Epithelial cell of proximal tubule (primary cell): Measurements from ENCODE around the gene SPRN. TPM values are rescaled to one million over a fixed set of nuclear protein-coding genes. Genes with fewer than 3 reads are reported as not detected.
"Not testable (repeated sequence)": the region's sequence is repeated elsewhere in the genome, so short reads cannot be mapped to it uniquely, and the experiment has no call there.

Source experiments
- DNase-seq: peaks from one replicate; pipeline ENCODE4 v3.0.0-alpha.2; 2011; ENCODE audit warnings: low read depth
- H3K4me3 ChIP-seq: 2 replicates; pipeline ENCODE4 v1.5.1; 2011; ENCODE audit warnings: low read depth, mild to moderate bottlenecking, low read length
- total RNA-seq: library from RNA; depleted of rRNA; stranded (reverse); fragments of >200 nt; gene quantifications from 2 replicates; pipeline ENCODE4 v1.2.3, GENCODE V29; 2015
- TF ChIP-seq, protein P1 (sequence below): conservative IDR thresholded peaks from 2 replicates; pipeline ENCODE4 v1.5.1; 2012; ENCODE audit warnings: low read depth, mild to moderate bottlenecking, low read length

SPRN gene, protein sequence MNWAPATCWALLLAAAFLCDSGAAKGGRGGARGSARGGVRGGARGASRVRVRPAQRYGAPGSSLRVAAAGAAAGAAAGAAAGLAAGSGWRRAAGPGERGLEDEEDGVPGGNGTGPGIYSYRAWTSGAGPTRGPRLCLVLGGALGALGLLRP
- total RNA-seq, result 0.12 and 0.51 TPM in 2 replicates

GRCh38 chr10:133424601-133425000, at the start of gene SPRN:
SPRN (minus strand) TSS chr10:133424625; CDS start chr10:133423681, 944 bp downstream.
- not testable (repeated sequence) for DNase-seq, H3K4me3 ChIP-seq

GRCh38 chr10:133474027-133474426, 49.6 kb upstream of the SPRN start:
- no peak for DNase-seq
- TF ChIP-seq, protein P1, sequence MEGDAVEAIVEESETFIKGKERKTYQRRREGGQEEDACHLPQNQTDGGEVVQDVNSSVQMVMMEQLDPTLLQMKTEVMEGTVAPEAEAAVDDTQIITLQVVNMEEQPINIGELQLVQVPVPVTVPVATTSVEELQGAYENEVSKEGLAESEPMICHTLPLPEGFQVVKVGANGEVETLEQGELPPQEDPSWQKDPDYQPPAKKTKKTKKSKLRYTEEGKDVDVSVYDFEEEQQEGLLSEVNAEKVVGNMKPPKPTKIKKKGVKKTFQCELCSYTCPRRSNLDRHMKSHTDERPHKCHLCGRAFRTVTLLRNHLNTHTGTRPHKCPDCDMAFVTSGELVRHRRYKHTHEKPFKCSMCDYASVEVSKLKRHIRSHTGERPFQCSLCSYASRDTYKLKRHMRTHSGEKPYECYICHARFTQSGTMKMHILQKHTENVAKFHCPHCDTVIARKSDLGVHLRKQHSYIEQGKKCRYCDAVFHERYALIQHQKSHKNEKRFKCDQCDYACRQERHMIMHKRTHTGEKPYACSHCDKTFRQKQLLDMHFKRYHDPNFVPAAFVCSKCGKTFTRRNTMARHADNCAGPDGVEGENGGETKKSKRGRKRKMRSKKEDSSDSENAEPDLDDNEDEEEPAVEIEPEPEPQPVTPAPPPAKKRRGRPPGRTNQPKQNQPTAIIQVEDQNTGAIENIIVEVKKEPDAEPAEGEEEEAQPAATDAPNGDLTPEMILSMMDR, result no peak
- no peak overlapping the region for H3K4me3 ChIP-seq

DNA sequence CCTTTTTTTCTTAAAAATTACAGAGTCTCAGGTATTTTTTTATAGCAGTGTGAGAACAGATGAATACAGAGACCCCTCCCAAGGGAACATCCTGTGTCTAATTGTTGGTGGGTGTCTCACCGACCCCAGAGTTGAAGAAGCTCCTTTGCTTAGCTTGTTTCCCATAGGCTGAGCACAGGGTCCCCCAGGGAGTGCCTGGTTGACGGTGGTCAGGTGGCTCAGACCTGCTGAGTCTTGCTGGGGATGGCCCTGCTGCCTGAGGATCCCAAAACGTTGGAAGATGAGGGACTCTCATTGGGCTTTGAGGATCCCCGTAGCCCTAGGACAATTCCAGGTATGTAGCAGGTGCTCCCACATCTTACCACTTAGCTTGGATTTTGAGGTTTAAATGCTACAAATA, 48.8 kb upstream of the SPRN start:
- no peak for DNase-seq
- TF ChIP-seq, protein P1, result no peak
- H3K4me3 ChIP-seq, result no peak overlapping the region

- TF ChIP-seq, protein P1, result no peak
- DNase-seq, result no peak
- H3K4me3 ChIP-seq, result no peak overlapping the region
Observed at GRCh38 chr10:133471300-133472109, 47.1 kb upstream of the SPRN start.

DNA sequence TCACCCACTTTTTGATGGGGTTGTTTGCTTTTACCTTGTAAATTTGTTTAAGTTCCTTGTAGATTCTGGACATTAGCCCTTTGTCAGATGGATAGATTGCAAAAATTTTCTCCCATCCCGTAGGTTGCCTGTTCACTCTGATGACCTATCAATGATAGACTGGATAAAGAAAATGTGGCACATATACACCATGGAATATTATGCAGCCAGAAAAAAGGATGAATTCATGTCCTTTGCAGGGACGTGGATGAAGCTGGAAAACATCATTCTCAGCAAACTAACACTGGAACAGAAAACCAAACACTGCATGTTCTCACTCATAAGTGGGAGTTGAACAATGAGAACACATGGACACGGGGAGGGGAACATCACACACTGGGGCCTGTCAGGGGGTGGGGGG, 44.8 kb upstream of the SPRN start:
- DNase-seq, H3K4me3 ChIP-seq: not testable (repeated sequence)

- TF ChIP-seq, protein P1, result no peak
- no peak for DNase-seq
- no peak overlapping the region for H3K4me3 ChIP-seq
Observed at GRCh38 chr10:133467286-133467911, 43.0 kb upstream of the SPRN start.

- DNase-seq, result no peak
- no peak overlapping the region for H3K4me3 ChIP-seq
- TF ChIP-seq, protein P1, result no peak
Observed at GRCh38 chr10:133466683-133467275, 42.4 kb upstream of the SPRN start.
